Measurements from ENCODE around the gene NTMT2.
"Not testable (repeated sequence)": the region's sequence is repeated elsewhere in the genome, so short reads cannot be mapped to it uniquely, and the experiment has no call there.

NTMT2 gene

GRCh38 chr1:170145770-170146676 is at the start of gene NTMT2:
Gene NTMT2, plus strand, starts transcription at chr1:170145959. Its CDS starts 149 bp downstream, at chr1:170146108.
- DNase-seq = no peak

- DNase-seq = no peak
Measured at GRCh38 chr1:170095976-170096748, 49.6 kb upstream of the NTMT2 start.

GRCh38 chr1:170096806-170097340 is 48.9 kb upstream of the NTMT2 start:
- DNase-seq = no peak

- DNase-seq = no peak
Measured at GRCh38 chr1:170097449-170097948, 48.3 kb upstream of the NTMT2 start.

- not testable (repeated sequence) for DNase-seq
Measured at GRCh38 chr1:170113140-170113539, 32.6 kb upstream of the NTMT2 start.

GRCh38 chr1:170114906-170115305 is 30.9 kb upstream of the NTMT2 start:
- DNase-seq = no peak

GRCh38 chr1:170122366-170122765 is 23.4 kb upstream of the NTMT2 start:
- no peak for DNase-seq

- DNase-seq = no peak
Measured at GRCh38 chr1:170125269-170125668, 20.5 kb upstream of the NTMT2 start.

GRCh38 chr1:170126696-170127095 is 19.1 kb upstream of the NTMT2 start:
- DNase-seq = no peak

- DNase-seq = no peak
Measured at GRCh38 chr1:170131450-170131849, 14.3 kb upstream of the NTMT2 start.

GRCh38 chr1:170131984-170132383 is 13.8 kb upstream of the NTMT2 start:
- no peak for DNase-seq

- no peak for DNase-seq
Measured at GRCh38 chr1:170133766-170134495, 11.8 kb upstream of the NTMT2 start.

GRCh38 chr1:170134521-170134920 is 11.2 kb upstream of the NTMT2 start:
- no peak for DNase-seq

GRCh38 chr1:170140371-170140770 is 5.4 kb upstream of the NTMT2 start:
- DNase-seq = no peak

GRCh38 chr1:170145061-170145460 is 698 bp upstream of the NTMT2 start:
- no peak for DNase-seq

GRCh38 chr1:170146720-170147263 is 1.0 kb downstream of the NTMT2 start:
- DNase-seq = no peak

- DNase-seq = no peak
Measured at GRCh38 chr1:170149241-170149640, 3.5 kb downstream of the NTMT2 start.

- no peak for DNase-seq
Measured at GRCh38 chr1:170150016-170150415, 4.3 kb downstream of the NTMT2 start.

- no peak for DNase-seq
Measured at GRCh38 chr1:170150921-170151320, 5.2 kb downstream of the NTMT2 start.

GRCh38 chr1:170153417-170153816 is 7.7 kb downstream of the NTMT2 start:
- no peak for DNase-seq

GRCh38 chr1:170155055-170155454 is 9.3 kb downstream of the NTMT2 start:
- DNase-seq = no peak

- DNase-seq = no peak
Measured at GRCh38 chr1:170156594-170156993, 10.8 kb downstream of the NTMT2 start.
